Smooth muscle cell (in vitro differentiated cells): Measurements from ENCODE around the gene ZNF652. TPM values are rescaled to one million over a fixed set of nuclear protein-coding genes. Genes with fewer than 3 reads are reported as not detected.

ENCODE experiments used
- DNase-seq: peaks from one replicate; lab custom pipeline; 2025; ENCODE audit not compliant: unreplicated experiment; lab: John Stamatoyannopoulos, UW
- H2AFZ ChIP-seq: fragments of 200-600 bp; sonication (generic); 2 replicates; pipeline ENCODE4 v1.6.0; 2016; ENCODE audit warnings: antibody characterized with exemption, low read depth, mild to moderate bottlenecking
- H3F3A ChIP-seq: fragments of 200-600 bp; sonication (generic); 2 replicates; pipeline ENCODE4 v1.6.0; 2017; ENCODE audit warnings: antibody characterized with exemption, low read depth
- H3K27ac ChIP-seq: fragments of 200-600 bp; sonication (generic); 2 replicates; pipeline ENCODE4 v1.5.1; 2016; ENCODE audit warnings: low read depth, mild to moderate bottlenecking
- H3K27me3 ChIP-seq: fragments of 200-600 bp; sonication (generic); 2 replicates; pipeline ENCODE4 v1.6.1; 2016; ENCODE audit warnings: low read depth, mild to moderate bottlenecking
- H3K36me3 ChIP-seq: fragments of 200-600 bp; sonication (generic); 2 replicates; pipeline ENCODE4 v1.5.1; 2016; ENCODE audit warnings: low read depth
- H3K4me1 ChIP-seq: fragments of 200-600 bp; sonication (generic); 2 replicates; pipeline ENCODE4 v1.5.1; 2016; ENCODE audit warnings: low read depth
- H3K4me2 ChIP-seq: fragments of 200-600 bp; sonication (generic); 2 replicates; pipeline ENCODE4 v1.6.0; 2016; ENCODE audit warnings: mild to moderate bottlenecking
- H3K4me3 ChIP-seq: fragments of 200-600 bp; sonication (generic); 2 replicates; pipeline ENCODE4 v1.5.1; 2016; ENCODE audit warnings: mild to moderate bottlenecking
- H3K79me2 ChIP-seq: fragments of 200-600 bp; sonication (generic); 2 replicates; pipeline ENCODE4 v1.6.0; 2016; ENCODE audit warnings: low read depth, mild to moderate bottlenecking
- H3K9ac ChIP-seq: fragments of 200-600 bp; sonication (generic); 2 replicates; pipeline ENCODE4 v1.6.0; 2016; ENCODE audit warnings: low read depth
- H3K9me3 ChIP-seq: fragments of 200-600 bp; sonication (generic); replicated peaks from 2 replicates; pipeline ENCODE4 v1.5.1; 2016; ENCODE audit warnings: low read depth
- H4K20me1 ChIP-seq: fragments of 200-600 bp; sonication (generic); 2 replicates; pipeline ENCODE4 v1.6.0; 2016; ENCODE audit warnings: low read depth
- WGBS: methylation state at CpG from one replicate; pipeline ENCODE4 v1.1.7; 2016; ENCODE audit warnings: low lambda C conversion rate; 5-methylcytosine and 5-hydroxymethylcytosine counted together
- polyA plus RNA-seq: library from polyadenylated mRNA; unstranded; fragments of >200 nt; fragmentation: Nextera tagmentation; extraction: Ambion mirVana; gene quantifications from 2 replicates; pipeline ENCODE4 v1.2.1, GENCODE V29; 2016
- total RNA-seq: library from RNA; depleted of rRNA; stranded (reverse); fragments of >200 nt; gene quantifications from 2 replicates; pipeline ENCODE4 v1.2.3, GENCODE V29; 2014
- TF ChIP-seq, protein P1 (sequence below): fragments of 200-600 bp; sonication (generic); IDR thresholded peaks from 2 replicates; pipeline ENCODE4 v1.5.1; 2017; ENCODE audit warnings: borderline replicate concordance, mild to moderate bottlenecking, antibody characterized with exemption; ENCODE audit not compliant: insufficient read depth, poor library complexity, severe bottlenecking

ZNF652 gene
- total and polyA plus RNA-seq, 2 experiments from 2014 or later, result 18.3 to 48.8 TPM

DNA sequence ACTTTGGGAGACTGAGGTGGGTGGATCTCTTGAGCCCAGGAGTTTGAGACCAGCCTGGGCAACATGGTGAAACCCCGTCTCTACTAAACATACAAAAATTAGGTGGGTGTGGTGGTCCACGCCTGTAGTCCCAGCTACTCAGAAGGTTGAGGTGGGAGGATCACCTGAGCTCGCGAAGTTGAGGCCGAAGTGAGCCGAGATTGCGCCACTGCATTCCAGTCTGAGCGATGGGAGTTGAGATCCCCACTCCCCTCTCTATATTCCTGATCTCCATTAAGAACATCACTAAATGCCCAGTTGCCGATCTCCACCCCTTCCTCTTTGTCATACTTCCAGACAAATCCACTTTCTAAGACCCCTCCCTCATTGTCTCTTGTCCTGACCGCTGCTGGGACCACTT lies 24.3 kb upstream of the ZNF652 start:
- DNase-seq, result no peak
- Histone ChIP-seq H3K36me3 (no peaks in the 10 kb centered on the region), H3K9me3 (no peaks in the 10 kb centered on the region), H3K27me3 (no peaks in the 10 kb centered on the region), H3K79me2 (no peaks in the 10 kb centered on the region), H3K4me3 (no peak overlapping the region), H3K4me2 (no peak overlapping the region), H2AFZ (no peak overlapping the region), H4K20me1 (no peaks in the 10 kb centered on the region), H3K27ac (no peak overlapping the region), H3K4me1 (no peaks in the 10 kb centered on the region), H3K9ac (no peak overlapping the region), H3F3A (no peaks in the 10 kb centered on the region)
- TF ChIP-seq, protein P1, sequence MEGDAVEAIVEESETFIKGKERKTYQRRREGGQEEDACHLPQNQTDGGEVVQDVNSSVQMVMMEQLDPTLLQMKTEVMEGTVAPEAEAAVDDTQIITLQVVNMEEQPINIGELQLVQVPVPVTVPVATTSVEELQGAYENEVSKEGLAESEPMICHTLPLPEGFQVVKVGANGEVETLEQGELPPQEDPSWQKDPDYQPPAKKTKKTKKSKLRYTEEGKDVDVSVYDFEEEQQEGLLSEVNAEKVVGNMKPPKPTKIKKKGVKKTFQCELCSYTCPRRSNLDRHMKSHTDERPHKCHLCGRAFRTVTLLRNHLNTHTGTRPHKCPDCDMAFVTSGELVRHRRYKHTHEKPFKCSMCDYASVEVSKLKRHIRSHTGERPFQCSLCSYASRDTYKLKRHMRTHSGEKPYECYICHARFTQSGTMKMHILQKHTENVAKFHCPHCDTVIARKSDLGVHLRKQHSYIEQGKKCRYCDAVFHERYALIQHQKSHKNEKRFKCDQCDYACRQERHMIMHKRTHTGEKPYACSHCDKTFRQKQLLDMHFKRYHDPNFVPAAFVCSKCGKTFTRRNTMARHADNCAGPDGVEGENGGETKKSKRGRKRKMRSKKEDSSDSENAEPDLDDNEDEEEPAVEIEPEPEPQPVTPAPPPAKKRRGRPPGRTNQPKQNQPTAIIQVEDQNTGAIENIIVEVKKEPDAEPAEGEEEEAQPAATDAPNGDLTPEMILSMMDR, result no peak
- 97% methylated on average over 10 of the region's 10 CpGs for WGBS

DNA sequence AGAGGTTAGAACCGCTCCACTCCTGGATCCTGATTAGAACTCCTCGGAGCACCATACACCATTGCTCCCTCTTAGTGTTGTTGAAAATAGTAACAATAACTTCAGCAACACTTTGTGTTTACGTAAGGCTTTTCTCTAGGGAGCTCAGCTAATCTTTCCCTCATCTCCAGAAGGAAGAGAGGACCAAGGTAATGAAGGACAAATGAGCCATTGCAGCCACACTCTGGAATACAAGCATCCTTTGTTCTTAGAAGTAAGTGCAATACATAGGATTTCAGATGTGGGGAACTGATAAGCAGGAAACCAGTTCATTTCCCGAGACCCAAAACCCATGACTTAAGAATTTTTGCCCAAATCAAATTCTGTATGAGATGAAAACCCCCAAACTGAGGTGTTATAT lies 22.9 kb upstream of the ZNF652 start:
- Histone ChIP-seq H3K4me3 (no peak overlapping the region), H2AFZ (no peak overlapping the region), H3K27ac (no peak overlapping the region), H3K9ac (no peak overlapping the region), H3K36me3 (no peaks in the 10 kb centered on the region), H4K20me1 (no peaks in the 10 kb centered on the region), H3K4me1 (no peaks in the 10 kb centered on the region), H3K27me3 (no peaks in the 10 kb centered on the region), H3K4me2 (no peak overlapping the region), H3F3A (no peaks in the 10 kb centered on the region), H3K79me2 (no peaks in the 10 kb centered on the region), H3K9me3 (no peaks in the 10 kb centered on the region)
- TF ChIP-seq, protein P1, result no peak
- no peak for DNase-seq
- 73% methylated on average over 4 of the region's 4 CpGs for WGBS

DNA sequence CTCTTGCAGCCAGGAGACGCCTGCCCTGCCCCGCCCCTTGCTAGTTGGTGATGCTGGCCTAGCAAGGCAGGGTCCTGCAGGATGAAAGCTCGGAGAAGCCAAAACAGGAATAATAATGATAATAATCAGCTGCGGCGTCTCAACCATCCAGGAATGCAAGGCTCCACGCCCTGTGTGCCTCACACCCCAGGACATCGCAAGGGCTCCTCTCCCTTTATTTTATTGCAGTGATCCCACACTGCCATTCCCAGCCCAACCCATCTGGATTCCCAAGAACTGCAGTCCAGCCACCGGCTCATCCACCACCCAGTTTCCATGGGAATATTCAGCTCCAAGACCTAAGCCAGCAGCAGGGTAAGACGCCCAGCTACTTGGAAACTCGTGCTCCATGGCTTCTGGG lies 21.0 kb upstream of the ZNF652 start:
- Histone ChIP-seq H3K79me2 (no peaks in the 10 kb centered on the region), H3K36me3 (no peaks in the 10 kb centered on the region), H3K9me3 (no peaks in the 10 kb centered on the region), H3K4me2 (no peak overlapping the region), H3F3A (no peaks in the 10 kb centered on the region), H3K27ac (no peak overlapping the region), H2AFZ (no peak overlapping the region), H3K27me3 (no peaks in the 10 kb centered on the region), H3K4me3 (no peak overlapping the region), H4K20me1 (no peaks in the 10 kb centered on the region), H3K4me1 (no peaks in the 10 kb centered on the region), H3K9ac (no peak overlapping the region)
- 71% methylated on average over 10 of the region's 10 CpGs for WGBS
- DNase-seq, result no peak
- TF ChIP-seq, protein P1, result no peak

DNA sequence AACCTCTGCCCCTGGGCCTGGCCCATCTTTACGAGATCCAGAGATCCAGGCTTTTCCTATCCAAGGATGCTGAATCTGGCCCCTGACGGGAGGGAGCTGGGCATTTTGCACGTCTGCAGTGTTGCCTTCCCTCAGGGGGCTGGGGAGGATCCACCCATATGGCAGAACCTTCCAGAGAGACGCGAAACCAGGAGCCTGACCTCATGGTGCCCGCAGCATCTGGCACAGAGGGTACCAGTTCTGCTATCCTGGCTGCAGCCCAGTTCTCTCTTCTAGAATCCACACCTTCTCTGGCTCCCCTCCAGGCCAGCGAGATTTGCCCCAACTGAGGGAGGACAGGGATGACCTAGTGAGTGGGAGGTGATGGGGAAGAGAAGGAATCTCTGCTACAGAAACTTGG lies 20.5 kb upstream of the ZNF652 start:
- Histone ChIP-seq H2AFZ (no peak overlapping the region), H3K27ac (no peak overlapping the region), H3K4me3 (no peak overlapping the region), H3K9me3 (no peaks in the 10 kb centered on the region), H3K36me3 (no peaks in the 10 kb centered on the region), H4K20me1 (no peaks in the 10 kb centered on the region), H3K4me1 (no peaks in the 10 kb centered on the region), H3K79me2 (no peaks in the 10 kb centered on the region), H3K4me2 (no peak overlapping the region), H3K9ac (no peak overlapping the region), H3K27me3 (no peaks in the 10 kb centered on the region), H3F3A (no peaks in the 10 kb centered on the region)
- WGBS, result 82% methylated on average over 7 of the region's 7 CpGs
- TF ChIP-seq, protein P1, result no peak
- DNase-seq, result no peak
